ENCODE measurements around the gene FGF12.

Gene FGF12

GRCh38 chr3:192332386-192333291, 394.7 kb downstream of the FGF12 start:
- TF ChIP-seq TOX (CRISPR knock-in tag; IDR thresholded peaks at IDR 0.05; ENCODE audit: borderline replicate concordance) (no peak), ISL1 (CRISPR knock-in tag; IDR thresholded peaks at IDR 0.05) (no peak), CSRNP3 (CRISPR knock-in tag; IDR thresholded peaks at IDR 0.05) (no peak), GLIS3 (CRISPR knock-in tag; IDR thresholded peaks at IDR 0.05) (no peak), POU6F1 (CRISPR knock-in tag; IDR thresholded peaks at IDR 0.05; ENCODE audit: borderline replicate concordance, low read depth) (no peak), ZNF70 (CRISPR knock-in tag; IDR thresholded peaks at IDR 0.05) (no peak), CSDC2 (CRISPR knock-in tag; IDR thresholded peaks at IDR 0.05) (no peak), ZNF8 (CRISPR knock-in tag; IDR thresholded peaks at IDR 0.05) (no peak), ARNTL (CRISPR knock-in tag; IDR thresholded peaks at IDR 0.05; ENCODE audit: borderline replicate concordance, low read depth) (no peak), OSR1 (CRISPR knock-in tag; IDR thresholded peaks at IDR 0.05) (no peak), PATZ1 (CRISPR knock-in tag; IDR thresholded peaks at IDR 0.05; ENCODE audit: borderline replicate concordance) (no peak), PPARA (CRISPR knock-in tag; IDR thresholded peaks at IDR 0.05; ENCODE audit: borderline replicate concordance) (no peak), CREB5 (CRISPR knock-in tag; IDR thresholded peaks at IDR 0.05; ENCODE audit: low read depth) (no peak)
- no peak for ATAC-seq

GRCh38 chr3:192331749-192332385, 395.5 kb downstream of the FGF12 start:
- TF ChIP-seq CSRNP3 (CRISPR knock-in tag; IDR thresholded peaks at IDR 0.05) (no peak), CREB5 (CRISPR knock-in tag; IDR thresholded peaks at IDR 0.05; ENCODE audit: low read depth) (no peak), PPARA (CRISPR knock-in tag; IDR thresholded peaks at IDR 0.05; ENCODE audit: borderline replicate concordance) (no peak), ZFP30 (CRISPR knock-in tag; IDR thresholded peaks at IDR 0.05) (no peak), OSR1 (CRISPR knock-in tag; IDR thresholded peaks at IDR 0.05) (no peak), ESRRG (CRISPR knock-in tag; IDR thresholded peaks at IDR 0.05) (no peak), GLIS3 (CRISPR knock-in tag; IDR thresholded peaks at IDR 0.05) (no peak), TOX (CRISPR knock-in tag; IDR thresholded peaks at IDR 0.05; ENCODE audit: borderline replicate concordance) (no peak), ARNTL (CRISPR knock-in tag; IDR thresholded peaks at IDR 0.05; ENCODE audit: borderline replicate concordance, low read depth) (no peak), TCF4 (CRISPR knock-in tag; IDR thresholded peaks at IDR 0.05; ENCODE audit: borderline replicate concordance) (no peak), TSHZ2 (CRISPR knock-in tag; IDR thresholded peaks at IDR 0.05) (no peak), CSDC2 (CRISPR knock-in tag; IDR thresholded peaks at IDR 0.05) (no peak), BACH2 (CRISPR knock-in tag; IDR thresholded peaks at IDR 0.05; ENCODE audit: borderline replicate concordance) (no peak), ZNF565 (CRISPR knock-in tag; conservative IDR thresholded peaks at IDR 0.05; ENCODE audit: low read depth) (no peak), ZNF8 (CRISPR knock-in tag; IDR thresholded peaks at IDR 0.05) (no peak), PATZ1 (CRISPR knock-in tag; IDR thresholded peaks at IDR 0.05; ENCODE audit: borderline replicate concordance) (no peak), ZFP3 (CRISPR knock-in tag; IDR thresholded peaks at IDR 0.05) (no peak), SNAI2 (CRISPR knock-in tag; IDR thresholded peaks at IDR 0.05) (no peak)
- ATAC-seq = no peak
